HCT116 (cell line): Measurements from ENCODE around the gene ZWILCH. TPM values are rescaled to one million over a fixed set of nuclear protein-coding genes. Genes with fewer than 3 reads are reported as not detected.

Source experiments
- ATAC-seq: fragments of 200-7000 bp; cut with Tn5 transposase; 2 replicates; pipeline ENCODE4 v1.9.1; 2020; ENCODE audit warnings: mild to moderate bottlenecking, moderate library complexity
- BruUV-seq: library from RNA; stranded (reverse); fragments of 400-500 nt; replicated peaks from 2 replicates; lab custom pipeline; 2021; lab: Mats Ljungman, UMichigan
- CTCF ChIA-PET: fragments of 300-600 bp; sonication (Branson Sonifier 250); formaldehyde crosslinking; loops from one replicate; lab custom pipeline; 2021; ENCODE audit warnings: antibody characterized with exemption; lab: Charles Lee
- POLR2A ChIA-PET: fragments of 300-600, 350-600 bp; sonication (Branson Sonifier 250); formaldehyde crosslinking; loops from one replicate; lab custom pipeline; 2021; ENCODE audit warnings: antibody characterized with exemption; lab: Charles Lee
- RAD21 ChIA-PET, 2 experiments: fragments of 300-600 bp; sonication (Branson Sonifier 250); formaldehyde crosslinking; loops; one replicate each; lab custom pipeline; 2023; ENCODE audit warnings: low total read pairs in 2 of 2; ENCODE audit not compliant: uncharacterized antibody in 2 of 2, unreplicated experiment in 2 of 2, low non-redundant PET in 1 of 2; lab: Charles Lee
- DNase-seq: peaks from one replicate; pipeline ENCODE4 v3.0.0-alpha.2; 2010; ENCODE audit warnings: low read depth, low spot score
- H2AFZ ChIP-seq: fragments of 200-600 bp; shearing (Covaris generic), sonication (generic); 2 replicates; pipeline ENCODE4 v1.6.1; 2017; ENCODE audit warnings: low read depth, mixed run types, mixed read lengths, antibody characterized with exemption, low read length; ENCODE audit not compliant: poor library complexity, severe bottlenecking
- H3K27ac ChIP-seq: 2 replicates; pipeline ENCODE4 v1.5.1; 2012; ENCODE audit warnings: low read depth, low read length
- H3K27me3 ChIP-seq: fragments of 200-600 bp; sonication (generic); 2 replicates; pipeline ENCODE4 v1.6.1; 2016; ENCODE audit warnings: mixed run types, low read length, mixed read lengths; ENCODE audit not compliant: insufficient read depth
- H3K36me3 ChIP-seq, 2 experiments: fragments of 200-500 bp in 1 of 2; fragments of 200-600 bp in 1 of 2; sonication (Bioruptor generic) in 1 of 2; sonication (generic) in 1 of 2; 2 replicates each; pipeline versions ENCODE4 v1.5.1 to v1.6.1; 2014 to 2016; ENCODE audit warnings: low read length in 2 of 2, inconsistent platforms in 1 of 2, mixed read lengths in 1 of 2, mixed run types in 1 of 2; ENCODE audit not compliant: insufficient read depth in 2 of 2, control insufficient read depth in 1 of 2
- H3K4me1 ChIP-seq, 2 experiments: fragments of 200-600 bp in 1 of 2; sonication (generic) in 1 of 2; 2 replicates each; pipeline versions ENCODE4 v1.5.1 to v1.6.1; 2012 to 2017; ENCODE audit warnings: low read length in 2 of 2, inconsistent platforms in 1 of 2, mild to moderate bottlenecking in 1 of 2, mixed read lengths in 1 of 2, mixed run types in 1 of 2, moderate library complexity in 1 of 2; ENCODE audit not compliant: insufficient read depth in 2 of 2, control insufficient read depth in 1 of 2
- H3K4me2 ChIP-seq: fragments of 200-600 bp; sonication (generic); 2 replicates; pipeline ENCODE4 v1.6.1; 2017; ENCODE audit warnings: mixed run types, low read length, mixed read lengths
- H3K4me3 ChIP-seq, 2 experiments: fragments of 200-600 bp in 1 of 2; sonication (generic) in 1 of 2; replicated peaks in 1 of 2; 2 replicates each; pipeline ENCODE4 v1.5.1; 2011 to 2016; ENCODE audit warnings: low read length in 2 of 2, control low read depth in 1 of 2, low read depth in 1 of 2, mild to moderate bottlenecking in 1 of 2, mixed read lengths in 1 of 2, mixed run types in 1 of 2
- H3K79me2 ChIP-seq: fragments of 200-600 bp; sonication (generic); 2 replicates; pipeline ENCODE4 v1.6.1; 2017; ENCODE audit warnings: mild to moderate bottlenecking, mixed run types, low read length, moderate library complexity, mixed read lengths; ENCODE audit not compliant: insufficient read depth
- H3K9ac ChIP-seq: fragments of 200-600 bp; sonication (generic); 2 replicates; pipeline ENCODE4 v1.6.1; 2016; ENCODE audit warnings: low read length, mixed read lengths
- H3K9me2 ChIP-seq: fragments of 200-600 bp; sonication (generic), shearing (Covaris generic); 2 replicates; pipeline ENCODE4 v1.6.1; 2017; ENCODE audit warnings: mixed run types, mild to moderate bottlenecking, moderate library complexity; ENCODE audit not compliant: insufficient read depth
- H3K9me3 ChIP-seq, 2 experiments: fragments of 200-500 bp in 1 of 2; fragments of 200-600 bp in 1 of 2; sonication (Bioruptor generic) in 1 of 2; sonication (generic) in 1 of 2; 2 replicates each; pipeline ENCODE4 v1.6.1; 2014 to 2017; ENCODE audit warnings: low read length in 2 of 2, mixed read lengths in 2 of 2, inconsistent platforms in 1 of 2, low read depth in 1 of 2, mild to moderate bottlenecking in 1 of 2, mixed run types in 1 of 2, moderate library complexity in 1 of 2; ENCODE audit not compliant: control insufficient read depth in 1 of 2, insufficient read depth in 1 of 2
- H4K20me1 ChIP-seq: fragments of 200-600 bp; sonication (generic), shearing (Covaris generic); 2 replicates; pipeline ENCODE4 v1.6.1; 2017; ENCODE audit warnings: mixed run types, mild to moderate bottlenecking, moderate library complexity; ENCODE audit not compliant: insufficient read depth
- CBX3 ChIP-seq: IDR thresholded peaks from 2 replicates; pipeline ENCODE4 v1.6.1; 2012; ENCODE audit warnings: low read depth
- CTCF ChIP-seq, 3 experiments: fragments of 200-600 bp in 1 of 3; sonication (generic) in 1 of 3; IDR thresholded peaks in 2 of 3; conservative IDR thresholded peaks in 1 of 3; 2 replicates each; pipeline ENCODE4 v1.5.1; 2012 to 2017; ENCODE audit warnings: low read depth in 2 of 3, low read length in 2 of 3, antibody characterized with exemption in 1 of 3, borderline replicate concordance in 1 of 3, control low read depth in 1 of 3, mild to moderate bottlenecking in 1 of 3, mixed read lengths in 1 of 3, mixed run types in 1 of 3, moderate library complexity in 1 of 3; ENCODE audit not compliant: insufficient read depth in 1 of 3
- FOSL1 ChIP-seq: IDR thresholded peaks from 2 replicates; pipeline ENCODE4 v1.6.1; 2012; ENCODE audit warnings: low read depth
- JUND ChIP-seq: IDR thresholded peaks from 2 replicates; pipeline ENCODE4 v1.6.1; 2012
- POLR2A ChIP-seq: IDR thresholded peaks from 2 replicates; pipeline ENCODE4 v1.7.0; 2011; ENCODE audit warnings: borderline replicate concordance; ENCODE audit not compliant: insufficient read depth, insufficient read length; ENCODE audit errors: extremely low read depth
- RAD21 ChIP-seq: IDR thresholded peaks from 2 replicates; pipeline ENCODE4 v1.6.1; 2012; ENCODE audit warnings: low read depth, mild to moderate bottlenecking
- SRF ChIP-seq: IDR thresholded peaks from 2 replicates; pipeline ENCODE4 v1.6.1; 2012; ENCODE audit warnings: low read depth
- TCF7L2 ChIP-seq: IDR thresholded peaks from 2 replicates; pipeline ENCODE4 v1.7.0; 2011; ENCODE audit warnings: borderline replicate concordance, inconsistent platforms; ENCODE audit not compliant: insufficient read depth, insufficient read length; ENCODE audit errors: extremely low read depth
- YY1 ChIP-seq: IDR thresholded peaks from 2 replicates; pipeline ENCODE4 v1.6.1; 2011; ENCODE audit warnings: low read length, low read depth, moderate library complexity, mild to moderate bottlenecking; ENCODE audit not compliant: insufficient replicate concordance; ENCODE audit errors: extremely low read depth
- ZBTB33 ChIP-seq: IDR thresholded peaks from 2 replicates; pipeline ENCODE4 v1.6.1; 2011; ENCODE audit warnings: mild to moderate bottlenecking, low read length, moderate library complexity; ENCODE audit not compliant: insufficient replicate concordance; ENCODE audit errors: extremely low read depth
- ZFX ChIP-seq: fragments of 450-650 bp; IDR thresholded peaks from 2 replicates; pipeline ENCODE4 v1.6.1; 2017
- intact Hi-C: fragments of 100-400 bp; cut with micrococcal nuclease; formaldehyde crosslinking; loops from 2 replicates; pipeline ENCODE4 v1.10.0; 2022
- total RNA-seq: library from RNA; stranded (reverse); gene quantifications from one replicate; pipeline ENCODE4 v1.2.1, GENCODE V29; 2021; ENCODE audit not compliant: unreplicated experiment

ZWILCH gene
- total RNA-seq, 1 experiment from 2014 or later, result 25.8 TPM

- ATAC-seq, result no peak
- Histone ChIP-seq H3K36me3 (no peaks in the 10 kb centered on the region), H3K9ac (no peak overlapping the region), H3K4me2 (no peak overlapping the region), H3K4me3 (no peak overlapping the region), H3K79me2 (no peaks in the 10 kb centered on the region), H3K9me2 (no peaks in the 10 kb centered on the region), H2AFZ (no peak overlapping the region), H3K4me1 (peaks cover 0 to 10% of the 10 kb centered on the region in 2 experiments; a peak in 2 of 4 replicates), H4K20me1 (no peaks in the 10 kb centered on the region), H3K9me3 (no peaks in the 10 kb centered on the region), H3K27me3 (no peaks in the 10 kb centered on the region), H3K27ac (no peak overlapping the region)
- BruUV-seq, result no TSS peak
- intact Hi-C loops, result no loop called here
- ChIA-PET RAD21 (no interaction called here), CTCF (no interaction called here), POLR2A (no interaction called here)
- no peak for DNase-seq
- TF ChIP-seq POLR2A (no peak), ZFX (no peak), TCF7L2 (no peak), ZBTB33 (no peak), CBX3 (no peak), YY1 (no peak), FOSL1 (no peak), SRF (no peak)
Measured at GRCh38 chr15:66587749-66588148, 82.6 kb downstream of the ZWILCH start.

DNA sequence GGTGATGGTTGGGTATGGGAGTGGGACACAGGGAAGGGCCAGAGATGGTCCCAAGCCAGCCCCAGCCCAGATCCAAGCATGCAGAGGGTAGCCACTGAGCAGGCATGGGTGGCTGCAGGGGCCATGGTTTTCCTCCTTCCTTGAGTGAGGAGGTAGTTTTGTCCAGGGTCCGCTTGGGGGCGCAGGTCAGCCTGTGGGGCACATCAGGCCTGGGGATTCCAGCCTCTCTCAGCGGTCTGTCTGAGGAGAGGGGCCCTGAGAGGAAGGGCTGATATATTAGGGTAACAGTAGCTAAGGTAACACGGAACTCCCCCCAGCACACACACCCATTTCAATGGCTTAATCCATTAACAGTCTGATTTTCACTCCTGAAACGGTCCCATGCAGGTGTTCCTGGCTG, 83.4 kb downstream of the ZWILCH start:
- no peaks in the 10 kb centered on the region for H4K20me1 ChIP-seq
- no peaks in the 10 kb centered on the region for H3K9me3 ChIP-seq
- intact Hi-C loops, result no loop called here
- POLR2A ChIA-PET, result no interaction called here
- peak overlapping the region; percentile 60 for H2AFZ ChIP-seq
- DNase-seq, result no peak
- no peaks in the 10 kb centered on the region for H3K79me2 ChIP-seq
- H3K27me3 ChIP-seq, result no peaks in the 10 kb centered on the region
- H3K9ac ChIP-seq, result no peak overlapping the region
- RAD21 ChIA-PET, result no interaction called here
- H3K36me3 ChIP-seq, result no peaks in the 10 kb centered on the region
- TF ChIP-seq RAD21, result peak; percentile 43
- TF ChIP-seq FOSL1, result no peak
- TF ChIP-seq ZFX, result peak; percentile 22; the same call in 1 of the 2 replicates
- TF ChIP-seq JUND, result no peak
- peak; percentile 38 to 57 (median 52); a peak in 5 of 6 replicates for TF ChIP-seq CTCF (IDR thresholded peaks at IDR 0.05 in 2 of 3, conservative IDR thresholded peaks at IDR 0.05 in 1 of 3; ENCODE audit: borderline replicate concordance in 1 of 3, insufficient read depth in 1 of 3, low read depth in 2 of 3, low read length in 2 of 3)
- TF ChIP-seq POLR2A, result peak; percentile 22
- TF ChIP-seq TCF7L2, result no peak
- H3K4me3 ChIP-seq, result peak overlapping the region; percentile 30 to 37
- CTCF ChIA-PET, result no interaction called here
- H3K4me2 ChIP-seq, result peak overlapping the region; percentile 62
- H3K27ac ChIP-seq, result no peak overlapping the region; the same call in 1 of the 2 replicates
- H3K9me2 ChIP-seq, result no peaks in the 10 kb centered on the region
- no TSS peak for BruUV-seq
- peaks cover 0 to 10% of the 10 kb centered on the region in 2 experiments; a peak in 2 of 4 replicates for H3K4me1 ChIP-seq
- peak; percentile 79 for ATAC-seq
